ENCODE results near the gene PRXL2C.

DNA sequence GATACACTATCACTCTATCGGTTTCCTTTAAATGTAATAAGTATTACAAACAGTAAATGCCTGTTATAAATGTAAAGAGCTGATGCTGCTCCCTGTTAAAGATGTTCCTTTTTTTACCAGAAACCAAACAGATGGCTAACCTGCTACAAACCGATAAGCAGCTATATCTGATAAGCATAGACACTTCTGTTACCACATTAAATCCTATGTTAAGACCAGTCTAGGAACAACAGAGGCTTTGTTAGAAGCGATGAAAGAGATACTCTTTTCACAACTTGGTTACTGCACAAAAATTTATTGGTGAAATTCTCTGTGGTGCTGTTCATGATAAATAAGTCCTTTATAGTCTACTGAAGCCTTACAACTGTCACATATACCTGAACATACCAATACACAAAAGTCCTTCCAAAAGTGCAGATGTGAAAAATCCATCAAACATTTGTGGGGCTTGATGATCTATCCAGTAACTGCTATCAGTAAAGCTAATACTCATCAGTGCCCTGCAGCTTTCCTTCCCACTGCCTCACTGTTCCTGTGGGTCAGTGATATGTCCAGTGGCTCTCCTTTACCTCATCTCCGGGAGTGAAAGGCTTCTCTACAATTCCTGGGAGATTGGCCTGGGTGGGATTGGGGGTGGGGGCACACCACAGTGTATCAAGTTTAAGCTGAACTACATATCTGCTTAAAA lies 25.8 kb upstream of the PRXL2C start:
- TF ChIP-seq, protein P1, sequence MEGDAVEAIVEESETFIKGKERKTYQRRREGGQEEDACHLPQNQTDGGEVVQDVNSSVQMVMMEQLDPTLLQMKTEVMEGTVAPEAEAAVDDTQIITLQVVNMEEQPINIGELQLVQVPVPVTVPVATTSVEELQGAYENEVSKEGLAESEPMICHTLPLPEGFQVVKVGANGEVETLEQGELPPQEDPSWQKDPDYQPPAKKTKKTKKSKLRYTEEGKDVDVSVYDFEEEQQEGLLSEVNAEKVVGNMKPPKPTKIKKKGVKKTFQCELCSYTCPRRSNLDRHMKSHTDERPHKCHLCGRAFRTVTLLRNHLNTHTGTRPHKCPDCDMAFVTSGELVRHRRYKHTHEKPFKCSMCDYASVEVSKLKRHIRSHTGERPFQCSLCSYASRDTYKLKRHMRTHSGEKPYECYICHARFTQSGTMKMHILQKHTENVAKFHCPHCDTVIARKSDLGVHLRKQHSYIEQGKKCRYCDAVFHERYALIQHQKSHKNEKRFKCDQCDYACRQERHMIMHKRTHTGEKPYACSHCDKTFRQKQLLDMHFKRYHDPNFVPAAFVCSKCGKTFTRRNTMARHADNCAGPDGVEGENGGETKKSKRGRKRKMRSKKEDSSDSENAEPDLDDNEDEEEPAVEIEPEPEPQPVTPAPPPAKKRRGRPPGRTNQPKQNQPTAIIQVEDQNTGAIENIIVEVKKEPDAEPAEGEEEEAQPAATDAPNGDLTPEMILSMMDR (IDR thresholded peaks at IDR 0.05) = no peak
- no peak for TF ChIP-seq EZH2 (IDR thresholded peaks at IDR 0.05; ENCODE audit: borderline replicate concordance, insufficient read depth, low read depth, low read length, poor library complexity, severe bottlenecking)

Measured in B cell (primary cell).